Measurements from ENCODE around the gene INSM2.

DNA sequence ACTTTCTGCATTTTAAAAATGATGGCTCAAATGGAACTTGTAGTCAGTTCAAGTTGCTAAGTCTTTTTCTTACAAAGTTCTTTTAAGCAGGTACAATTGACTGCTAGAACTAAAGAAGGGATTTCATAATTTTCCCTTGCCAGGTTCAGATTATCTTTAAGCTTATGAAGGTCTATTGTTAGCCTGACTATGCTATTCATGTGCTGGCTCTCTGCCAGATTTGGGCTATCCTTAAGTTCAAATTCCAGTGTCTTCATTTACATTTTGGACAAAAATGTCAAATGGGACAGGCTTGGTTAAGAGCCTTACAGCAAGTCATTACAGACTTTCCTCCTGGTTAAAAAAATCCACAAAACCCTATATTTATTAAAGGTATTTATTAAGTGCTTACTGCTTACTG, 42.3 kb downstream of the INSM2 start:
- TF ChIP-seq POLR2A (IDR thresholded peaks at IDR 0.05), result no peak
- TF ChIP-seq, protein P1, sequence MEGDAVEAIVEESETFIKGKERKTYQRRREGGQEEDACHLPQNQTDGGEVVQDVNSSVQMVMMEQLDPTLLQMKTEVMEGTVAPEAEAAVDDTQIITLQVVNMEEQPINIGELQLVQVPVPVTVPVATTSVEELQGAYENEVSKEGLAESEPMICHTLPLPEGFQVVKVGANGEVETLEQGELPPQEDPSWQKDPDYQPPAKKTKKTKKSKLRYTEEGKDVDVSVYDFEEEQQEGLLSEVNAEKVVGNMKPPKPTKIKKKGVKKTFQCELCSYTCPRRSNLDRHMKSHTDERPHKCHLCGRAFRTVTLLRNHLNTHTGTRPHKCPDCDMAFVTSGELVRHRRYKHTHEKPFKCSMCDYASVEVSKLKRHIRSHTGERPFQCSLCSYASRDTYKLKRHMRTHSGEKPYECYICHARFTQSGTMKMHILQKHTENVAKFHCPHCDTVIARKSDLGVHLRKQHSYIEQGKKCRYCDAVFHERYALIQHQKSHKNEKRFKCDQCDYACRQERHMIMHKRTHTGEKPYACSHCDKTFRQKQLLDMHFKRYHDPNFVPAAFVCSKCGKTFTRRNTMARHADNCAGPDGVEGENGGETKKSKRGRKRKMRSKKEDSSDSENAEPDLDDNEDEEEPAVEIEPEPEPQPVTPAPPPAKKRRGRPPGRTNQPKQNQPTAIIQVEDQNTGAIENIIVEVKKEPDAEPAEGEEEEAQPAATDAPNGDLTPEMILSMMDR (IDR thresholded peaks at IDR 0.05), result no peak
